GM21825 (cell line): ENCODE data around the gene NAPSA.
"Not testable (repeated sequence)": the region's sequence is repeated elsewhere in the genome, so short reads cannot be mapped to it uniquely, and the experiment has no call there.

Experiments used
- ATAC-seq: cut with Tn5 transposase; IDR thresholded peaks from one replicate; pipeline ENCODE4 v1.9.1; 2021; ENCODE audit warnings: mild to moderate bottlenecking, moderate library complexity; ENCODE audit not compliant: unreplicated experiment

Gene NAPSA

GRCh38 chr19:50331994-50332243, 33.5 kb downstream of the NAPSA start:
- ATAC-seq, result no peak

DNA sequence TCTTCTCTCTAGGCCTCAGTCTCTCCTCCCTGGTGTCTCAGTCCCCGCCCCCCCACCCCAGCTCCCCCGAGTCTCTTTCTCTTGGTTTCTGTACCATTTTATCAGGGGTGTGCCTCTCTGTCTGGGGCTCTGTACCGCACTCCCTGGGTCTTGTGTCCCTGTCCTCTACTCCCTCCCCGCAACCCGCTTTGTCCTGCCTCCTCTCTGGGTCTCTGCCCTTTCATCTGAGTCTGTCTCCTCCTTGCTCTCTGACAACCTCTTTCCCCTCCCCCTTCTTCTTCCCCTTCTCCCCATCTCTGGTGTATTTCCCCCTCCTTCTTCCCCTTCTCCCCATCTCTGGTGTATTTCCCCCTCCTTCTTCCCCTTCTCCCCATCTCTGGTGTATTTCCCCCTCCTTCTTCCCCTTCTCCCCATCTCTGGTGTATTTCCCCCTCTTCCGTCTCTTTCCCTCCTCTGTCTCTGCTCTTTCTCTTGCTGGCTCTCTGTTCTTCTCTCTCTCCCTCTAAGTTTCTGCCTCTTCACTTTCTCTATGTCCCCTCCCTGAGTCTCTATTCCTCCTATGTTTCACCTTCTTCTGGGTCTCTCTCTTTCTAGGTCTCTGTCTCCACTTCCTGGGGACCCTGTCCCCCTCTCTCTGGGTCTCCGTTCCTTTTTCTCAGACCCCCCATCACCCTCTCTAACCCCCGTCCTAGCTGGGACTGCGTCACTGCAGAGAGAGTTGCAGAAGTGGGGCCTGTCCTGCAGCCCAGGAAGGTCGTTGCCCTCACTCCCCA, 34.0 kb downstream of the NAPSA start:
- no peak for ATAC-seq

DNA sequence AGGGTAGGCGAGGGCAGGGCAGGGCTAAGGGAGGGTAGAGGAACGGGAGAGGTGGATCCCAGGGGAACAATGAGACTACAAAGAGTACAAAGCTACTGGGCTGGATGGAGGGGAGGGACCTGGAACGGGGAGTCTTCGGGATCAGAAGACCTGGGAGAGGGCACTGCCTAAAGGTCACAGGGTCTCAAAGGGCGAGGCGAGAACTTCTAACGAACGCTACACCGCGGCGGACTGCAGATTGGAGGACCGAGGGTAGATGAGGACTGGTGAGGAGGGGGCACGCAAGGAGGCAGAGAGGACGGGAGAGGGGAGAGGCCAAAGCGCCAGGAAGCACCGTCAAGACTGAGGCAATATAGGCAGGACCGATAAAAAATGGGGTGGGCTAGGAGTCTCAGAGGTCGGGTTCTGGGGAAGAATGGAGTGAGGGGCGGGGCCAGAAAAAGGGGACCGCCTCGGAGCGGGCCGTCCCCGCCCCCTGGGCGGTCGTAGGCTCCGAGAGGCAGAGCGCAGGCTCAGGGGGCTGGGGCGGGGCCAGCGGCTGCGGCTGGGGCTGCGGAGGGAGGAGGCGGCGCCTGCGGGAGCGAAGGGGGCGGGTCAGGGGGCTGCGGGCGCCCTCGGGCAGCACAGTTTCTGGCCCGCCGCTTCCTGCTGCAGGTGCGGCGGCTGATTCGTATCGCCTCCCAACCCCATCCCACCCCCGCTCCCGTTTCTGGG, 34.9 kb downstream of the NAPSA start:
- peak; percentile 36 for ATAC-seq

GRCh38 chr19:50329926-50330294, 35.5 kb downstream of the NAPSA start:
- ATAC-seq, result not testable (repeated sequence)

GRCh38 chr19:50329146-50329925, 36.1 kb downstream of the NAPSA start, which contains the start of gene KCNC3:
TSS of gene KCNC3 (minus strand) at chr19:50329377. CDS start at chr19:50329082, 295 bp downstream.
- peak; percentile 42 for ATAC-seq

DNA sequence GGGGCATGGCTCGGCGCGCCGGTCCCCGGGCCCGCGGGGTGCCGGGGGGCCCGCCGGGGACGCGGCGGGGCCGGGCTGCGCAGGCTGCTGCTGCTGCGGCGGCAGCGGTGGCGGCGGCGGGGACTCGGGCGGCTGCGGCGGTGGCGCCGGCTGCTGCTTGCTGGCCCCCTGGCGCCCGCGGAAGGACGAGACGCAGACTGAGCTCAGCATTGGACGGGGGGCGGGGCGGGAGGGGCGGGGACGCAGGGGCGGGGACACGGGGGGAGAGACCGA, 36.6 kb downstream of the NAPSA start:
- ATAC-seq, result peak; percentile 11

GRCh38 chr19:50328224-50328872, 37.1 kb downstream of the NAPSA start:
- peak; percentile 0 for ATAC-seq

DNA sequence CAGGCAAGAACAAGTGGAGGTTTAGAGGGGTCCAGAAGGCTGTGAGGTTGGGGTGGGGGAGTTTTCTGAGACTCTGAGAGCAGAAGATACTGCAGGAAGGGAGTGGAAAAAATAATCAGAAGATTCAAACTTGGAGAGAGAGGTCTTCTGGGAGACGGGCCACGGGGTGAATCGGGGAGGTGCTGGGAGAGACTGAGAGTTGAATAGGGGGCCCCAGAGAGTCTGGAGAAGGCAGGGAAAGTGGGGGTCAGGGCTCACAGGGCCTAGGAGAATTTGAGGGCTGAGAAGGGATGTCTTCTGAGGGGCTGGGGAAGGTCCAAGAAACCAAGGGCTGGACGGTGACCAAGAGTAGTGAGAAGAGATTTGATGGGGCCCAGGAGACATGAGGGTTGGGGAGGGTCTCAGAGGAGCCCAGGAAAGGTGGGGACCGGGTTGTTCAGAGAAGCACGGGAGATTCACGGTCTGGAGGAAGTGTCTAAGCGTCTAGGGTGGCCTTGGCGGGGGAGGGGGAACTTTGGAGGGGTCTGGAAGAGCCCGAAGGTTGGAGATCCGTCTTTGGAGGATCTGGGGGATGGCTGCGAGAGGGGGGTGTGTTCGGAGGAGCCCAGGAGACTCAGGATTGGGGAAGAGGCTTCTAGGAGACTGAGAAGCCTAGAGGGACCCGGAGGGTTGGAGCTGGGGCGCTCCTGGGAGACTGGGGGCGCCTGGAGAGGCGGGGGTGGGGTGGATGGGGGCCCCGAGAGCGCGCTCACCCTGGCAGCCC, 37.8 kb downstream of the NAPSA start:
- no peak for ATAC-seq

DNA sequence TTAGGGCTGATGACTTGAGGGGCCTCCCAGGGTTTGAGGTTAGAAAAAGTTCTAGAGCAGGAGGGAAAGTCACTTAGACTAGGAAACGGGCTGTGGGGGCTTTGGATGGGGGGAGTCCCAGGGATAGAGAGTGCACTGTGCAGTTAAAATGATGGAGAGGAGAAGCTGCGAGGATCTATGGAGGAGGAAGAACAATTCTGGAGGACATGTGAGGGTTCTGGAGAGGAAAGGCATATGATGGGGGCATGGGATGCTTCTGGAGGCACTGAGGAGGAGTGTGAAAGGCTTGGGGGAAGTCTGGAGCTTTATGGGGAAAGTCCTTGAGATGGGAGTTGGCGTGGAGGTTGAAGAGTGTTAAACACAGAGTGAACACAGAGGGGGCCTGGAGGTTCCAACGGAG, 38.4 kb downstream of the NAPSA start:
- no peak for ATAC-seq

DNA sequence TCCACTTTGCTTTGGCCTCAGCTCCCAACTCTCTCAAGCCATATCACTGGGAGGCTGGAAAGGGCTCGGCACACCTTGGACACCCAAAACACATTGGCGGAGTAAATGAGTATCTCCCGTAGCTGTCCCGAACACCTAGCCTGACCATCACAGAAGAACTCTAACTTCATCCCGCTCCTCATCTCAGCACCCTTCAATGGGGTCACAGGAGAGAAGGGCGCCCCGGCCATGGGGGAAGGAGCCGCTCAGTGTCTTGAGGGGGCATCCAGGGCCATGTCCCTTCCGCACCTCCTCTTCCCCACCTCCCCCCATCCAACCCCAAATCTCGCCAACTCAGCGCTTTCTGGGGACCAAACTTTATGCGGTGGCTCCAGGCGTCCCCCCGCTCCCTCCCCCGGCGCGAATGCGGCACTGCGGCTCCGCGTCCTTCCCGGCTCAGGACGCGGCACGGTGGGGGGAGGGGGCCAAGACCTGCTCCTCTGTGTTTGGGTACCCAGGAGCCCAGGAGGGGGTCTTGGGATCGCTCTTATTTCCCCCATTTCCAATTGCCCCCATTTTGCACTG, 39.3 kb downstream of the NAPSA start:
- no peak for ATAC-seq

GRCh38 chr19:50325310-50326100, 39.9 kb downstream of the NAPSA start:
- no peak for ATAC-seq

DNA sequence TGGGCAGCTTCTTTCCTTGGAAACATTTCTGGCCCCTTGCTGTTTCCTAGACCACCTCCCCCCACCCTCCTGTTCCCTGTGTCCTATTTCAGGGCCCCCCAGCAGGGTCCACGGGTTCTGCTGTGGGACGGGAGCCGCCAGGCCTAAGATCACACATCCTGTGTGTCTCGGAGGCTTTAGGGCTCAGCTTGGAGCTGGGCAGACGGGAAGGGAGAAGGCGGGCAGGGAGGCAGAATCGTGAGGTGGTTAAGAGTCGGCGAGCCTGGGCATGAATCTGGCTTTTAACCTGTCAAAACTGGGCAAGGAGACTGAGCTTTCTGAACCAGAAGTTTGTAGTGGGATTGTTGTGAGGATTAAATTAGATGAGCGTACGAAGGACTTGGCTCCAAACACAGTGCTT, 41.1 kb downstream of the NAPSA start:
- ATAC-seq, result no peak

- ATAC-seq, result no peak
Observed at GRCh38 chr19:50323782-50324133, 41.7 kb downstream of the NAPSA start.

DNA sequence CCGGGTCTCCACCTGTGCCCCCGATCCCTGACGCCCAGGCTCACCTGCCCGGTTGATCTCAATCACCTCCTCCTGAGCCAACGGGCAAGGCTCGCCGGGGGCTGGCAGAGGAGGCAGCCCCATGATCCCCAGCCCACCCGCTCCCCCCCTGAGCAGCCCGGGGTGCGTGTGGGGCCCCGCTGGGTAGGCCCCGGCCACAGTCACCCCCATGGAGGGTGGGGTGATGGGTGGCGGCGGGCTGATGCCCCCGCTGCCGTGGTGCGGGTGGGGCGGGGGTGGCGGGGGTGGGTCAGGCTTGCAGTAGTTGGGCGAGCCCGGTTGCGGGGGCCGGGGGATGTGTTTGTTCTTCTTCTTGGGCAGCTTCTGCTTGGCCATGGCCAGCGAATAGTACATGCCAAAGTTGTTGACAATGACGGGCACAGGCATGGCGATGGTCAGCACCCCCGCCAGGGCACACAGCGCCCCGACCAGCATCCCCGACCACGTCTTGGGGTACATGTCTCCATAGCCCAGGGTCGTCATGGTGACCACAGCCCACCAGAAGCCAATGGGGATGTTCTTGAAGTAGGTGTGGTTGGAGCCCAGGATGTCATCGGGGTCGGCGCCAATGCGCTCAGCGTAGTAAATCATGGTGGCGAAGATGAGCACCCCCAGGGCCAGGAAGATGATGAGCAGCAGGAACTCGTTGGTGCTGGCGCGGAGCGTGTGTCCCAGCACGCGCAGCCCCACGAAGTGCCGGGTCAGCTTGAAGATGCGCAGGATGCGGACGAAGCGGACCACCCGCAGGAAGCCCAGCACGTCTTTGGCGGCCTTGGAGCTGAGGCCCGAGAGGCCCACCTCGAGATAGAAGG, 42.3 kb downstream of the NAPSA start:
- no peak for ATAC-seq

- ATAC-seq, result no peak
Observed at GRCh38 chr19:50322234-50322633, 43.2 kb downstream of the NAPSA start.

DNA sequence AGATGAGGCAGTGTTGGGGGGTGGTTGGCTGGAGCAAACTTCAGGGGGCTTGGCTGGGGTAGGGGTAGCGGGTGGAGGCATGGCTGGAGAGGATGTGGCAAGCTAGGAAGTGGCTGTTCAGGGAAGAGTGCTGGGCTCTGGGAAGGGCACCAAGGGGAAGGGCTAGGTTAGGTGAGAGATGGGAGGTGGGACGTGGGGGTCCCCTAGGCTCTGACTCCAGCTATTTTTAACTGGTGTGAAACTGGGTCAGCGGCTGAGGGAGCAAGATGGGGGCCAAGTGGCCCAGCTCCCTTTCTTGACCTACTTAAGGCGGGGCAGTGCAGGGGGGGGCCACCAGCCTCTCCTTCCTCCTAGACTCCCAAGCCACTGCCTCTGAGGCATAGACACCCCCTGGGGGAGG, 43.6 kb downstream of the NAPSA start:
- no peak for ATAC-seq

DNA sequence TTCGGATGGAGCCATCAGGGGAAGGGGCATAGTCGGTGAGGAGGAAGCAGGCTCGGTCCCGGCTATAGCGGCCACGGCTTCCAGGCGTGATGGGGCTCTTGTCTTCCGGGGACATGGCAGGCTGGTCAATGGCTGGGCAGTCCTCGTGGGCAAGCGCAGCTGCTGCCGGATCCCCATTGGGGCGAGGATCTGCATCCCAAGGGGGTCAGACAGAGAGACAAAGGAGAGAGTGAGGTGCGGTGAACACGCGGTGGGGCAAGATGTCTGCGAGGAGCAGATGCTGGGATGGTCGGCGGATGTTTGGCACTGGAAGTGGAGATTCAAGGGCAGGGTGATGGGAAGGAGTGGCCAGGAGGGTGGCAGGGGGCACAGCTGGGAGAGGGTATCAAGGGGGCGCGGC, 44.8 kb downstream of the NAPSA start:
- ATAC-seq, result no peak

GRCh38 chr19:50320051-50320450, 45.4 kb downstream of the NAPSA start:
- ATAC-seq, result no peak

- ATAC-seq, result no peak
Observed at GRCh38 chr19:50319156-50319555, 46.3 kb downstream of the NAPSA start.
